ENCODE data around the gene GABRB2.
A peak's percentile ranks its signal among the peaks of the same experiment; 100 is the strongest.

GABRB2 gene

DNA sequence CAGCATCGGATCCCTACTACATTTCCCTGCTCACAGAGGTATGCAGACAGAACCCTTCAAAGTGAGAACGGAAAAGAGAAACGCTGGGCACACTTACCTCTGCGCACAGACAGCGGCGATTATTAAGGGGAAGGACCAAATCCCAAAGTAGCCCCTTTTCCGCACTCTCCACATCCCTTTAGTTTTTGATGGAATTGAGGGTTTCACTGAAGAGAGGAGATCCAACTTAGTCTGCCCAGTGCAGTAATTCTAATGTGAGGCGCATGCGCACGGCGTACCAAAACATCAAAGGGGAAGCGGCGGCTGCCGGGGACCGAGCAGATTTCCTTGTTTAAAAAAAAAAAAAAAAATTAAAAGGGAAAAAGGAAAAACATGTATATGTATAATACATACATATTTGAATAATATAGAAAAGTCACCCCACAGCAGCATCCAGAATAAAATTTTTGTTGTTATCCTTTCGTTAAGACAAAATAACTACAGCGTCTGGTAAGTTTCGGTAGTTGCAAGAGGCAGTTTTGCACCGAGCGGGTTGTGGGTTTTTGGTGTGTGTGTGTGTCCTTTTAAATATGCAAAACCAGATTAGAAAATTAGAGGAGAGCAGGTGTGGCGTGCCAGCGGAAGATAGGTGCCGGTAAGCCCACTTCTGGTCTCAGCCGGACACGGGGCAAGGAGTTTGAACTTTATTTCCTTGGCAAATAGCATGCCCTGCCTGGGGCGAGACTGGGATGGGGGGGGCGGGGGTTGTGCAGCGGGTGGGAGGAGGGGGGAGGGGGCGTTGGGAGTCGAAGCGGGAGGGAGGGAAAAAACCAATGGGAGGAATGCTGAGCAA lies at the start of gene GABRB2:
TSS of gene GABRB2 (minus strand) at position 256 of the 832 bp plus-strand sequence. CDS start at position 174, 82 bp downstream.
- Histone ChIP-seq H2AFZ (ENCODE audit: low read depth, low read length, severe bottlenecking) (peak within 1 kb of the TSS; percentile 97), H3K27me3 (ENCODE audit: low read length) (no peaks in the 10 kb centered on the region), H4K20me1 (ENCODE audit: low read depth, low read length) (no peaks in the 10 kb centered on the region), H3K79me2 (ENCODE audit: insufficient read depth, low read length) (no peaks in the 10 kb centered on the region), H3F3A (ENCODE audit: insufficient read depth) (no peaks in the 10 kb centered on the region), H3K4me3 (ENCODE audit: insufficient read depth, low read length, poor library complexity, severe bottlenecking) (peak within 1 kb of the TSS; percentile 94), H3K9me3 (ENCODE audit: insufficient read depth, low read length) (no peaks in the 10 kb centered on the region), H3K4me2 (ENCODE audit: low read depth, low read length, poor library complexity, severe bottlenecking) (peak within 1 kb of the TSS; percentile 57), H3K27ac (ENCODE audit: low read depth, low read length) (peak within 1 kb of the TSS; percentile 52), H3K36me3 (ENCODE audit: low read length) (no peaks in the 10 kb centered on the region), H3K9me2 (replicated peaks; ENCODE audit: insufficient read depth, low read length) (no peaks in the 10 kb centered on the region), H3K9ac (ENCODE audit: low read length) (peak within 1 kb of the TSS; percentile 60)
- TF ChIP-seq EZH2phosphoT487 (conservative IDR thresholded peaks at IDR 0.05; ENCODE audit: low read length), result no peak

DNA sequence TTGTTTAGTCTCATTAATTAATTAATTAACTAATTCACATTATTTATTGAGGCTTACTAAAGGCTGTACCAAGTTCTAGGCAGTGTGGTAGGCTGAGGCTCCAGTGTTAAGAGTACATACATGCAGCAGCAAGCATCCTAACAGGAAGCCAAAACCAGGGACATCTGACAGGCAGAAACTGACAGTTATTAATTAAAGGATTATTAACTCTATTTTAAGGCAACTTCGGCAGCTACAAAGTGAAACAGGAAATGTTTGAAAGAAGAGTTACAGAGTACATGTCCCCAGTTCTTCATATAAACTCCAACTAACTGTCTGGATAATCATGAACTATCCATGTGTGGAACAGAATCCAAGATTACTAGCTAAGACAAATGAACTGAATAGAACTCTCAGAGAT lies 39.3 kb upstream of the GABRB2 start:
- Histone ChIP-seq H4K20me1 (ENCODE audit: low read depth, low read length) (no peaks in the 10 kb centered on the region), H3K79me2 (ENCODE audit: insufficient read depth, low read length) (no peaks in the 10 kb centered on the region), H3K27me3 (ENCODE audit: low read length) (no peaks in the 10 kb centered on the region), H3K4me3 (ENCODE audit: insufficient read depth, low read length, poor library complexity, severe bottlenecking) (no peak overlapping the region), H3K4me2 (ENCODE audit: low read depth, low read length, poor library complexity, severe bottlenecking) (no peak overlapping the region), H3F3A (ENCODE audit: insufficient read depth) (no peaks in the 10 kb centered on the region), H3K9ac (ENCODE audit: low read length) (no peak overlapping the region), H2AFZ (ENCODE audit: low read depth, low read length, severe bottlenecking) (no peak overlapping the region), H3K9me3 (ENCODE audit: insufficient read depth, low read length) (no peaks in the 10 kb centered on the region), H3K9me2 (replicated peaks; ENCODE audit: insufficient read depth, low read length) (no peaks in the 10 kb centered on the region), H3K36me3 (ENCODE audit: low read length) (no peaks in the 10 kb centered on the region), H3K27ac (ENCODE audit: low read depth, low read length) (no peak overlapping the region)
- no peak for TF ChIP-seq EZH2phosphoT487 (conservative IDR thresholded peaks at IDR 0.05; ENCODE audit: low read length)

DNA sequence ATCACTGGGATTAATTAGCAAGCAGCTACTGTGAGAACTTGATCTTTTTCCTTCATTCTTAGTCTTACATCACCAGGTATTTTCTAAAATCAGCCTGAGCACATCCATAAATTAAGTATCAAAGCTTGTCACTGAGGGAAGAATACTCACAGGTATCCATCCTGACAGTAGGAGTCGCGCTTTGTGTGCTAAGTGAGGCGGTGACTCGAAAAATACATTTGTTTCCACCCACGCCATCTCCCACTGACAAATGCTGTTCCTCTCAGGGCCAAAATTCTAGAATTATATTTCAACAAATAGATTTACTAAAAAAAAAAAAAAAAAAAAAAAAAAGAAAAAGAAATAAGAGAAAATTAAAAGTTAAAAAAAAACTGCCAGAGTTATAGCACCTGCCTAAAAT lies 34.1 kb upstream of the GABRB2 start:
- Histone ChIP-seq H3K36me3 (ENCODE audit: low read length) (no peaks in the 10 kb centered on the region), H3K4me3 (ENCODE audit: insufficient read depth, low read length, poor library complexity, severe bottlenecking) (no peak overlapping the region), H3K4me2 (ENCODE audit: low read depth, low read length, poor library complexity, severe bottlenecking) (no peak overlapping the region), H2AFZ (ENCODE audit: low read depth, low read length, severe bottlenecking) (no peak overlapping the region), H3K27ac (ENCODE audit: low read depth, low read length) (no peak overlapping the region), H3K9ac (ENCODE audit: low read length) (no peak overlapping the region), H3K79me2 (ENCODE audit: insufficient read depth, low read length) (no peaks in the 10 kb centered on the region), H4K20me1 (ENCODE audit: low read depth, low read length) (no peaks in the 10 kb centered on the region), H3K9me2 (replicated peaks; ENCODE audit: insufficient read depth, low read length) (no peaks in the 10 kb centered on the region), H3F3A (ENCODE audit: insufficient read depth) (no peaks in the 10 kb centered on the region), H3K27me3 (ENCODE audit: low read length) (no peaks in the 10 kb centered on the region), H3K9me3 (ENCODE audit: insufficient read depth, low read length) (no peaks in the 10 kb centered on the region)
- TF ChIP-seq, protein P1, sequence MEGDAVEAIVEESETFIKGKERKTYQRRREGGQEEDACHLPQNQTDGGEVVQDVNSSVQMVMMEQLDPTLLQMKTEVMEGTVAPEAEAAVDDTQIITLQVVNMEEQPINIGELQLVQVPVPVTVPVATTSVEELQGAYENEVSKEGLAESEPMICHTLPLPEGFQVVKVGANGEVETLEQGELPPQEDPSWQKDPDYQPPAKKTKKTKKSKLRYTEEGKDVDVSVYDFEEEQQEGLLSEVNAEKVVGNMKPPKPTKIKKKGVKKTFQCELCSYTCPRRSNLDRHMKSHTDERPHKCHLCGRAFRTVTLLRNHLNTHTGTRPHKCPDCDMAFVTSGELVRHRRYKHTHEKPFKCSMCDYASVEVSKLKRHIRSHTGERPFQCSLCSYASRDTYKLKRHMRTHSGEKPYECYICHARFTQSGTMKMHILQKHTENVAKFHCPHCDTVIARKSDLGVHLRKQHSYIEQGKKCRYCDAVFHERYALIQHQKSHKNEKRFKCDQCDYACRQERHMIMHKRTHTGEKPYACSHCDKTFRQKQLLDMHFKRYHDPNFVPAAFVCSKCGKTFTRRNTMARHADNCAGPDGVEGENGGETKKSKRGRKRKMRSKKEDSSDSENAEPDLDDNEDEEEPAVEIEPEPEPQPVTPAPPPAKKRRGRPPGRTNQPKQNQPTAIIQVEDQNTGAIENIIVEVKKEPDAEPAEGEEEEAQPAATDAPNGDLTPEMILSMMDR (IDR thresholded peaks at IDR 0.05; ENCODE audit: insufficient read depth, low read length, poor library complexity, severe bottlenecking), result no peak
- no peak for TF ChIP-seq EZH2phosphoT487 (conservative IDR thresholded peaks at IDR 0.05; ENCODE audit: low read length)

DNA sequence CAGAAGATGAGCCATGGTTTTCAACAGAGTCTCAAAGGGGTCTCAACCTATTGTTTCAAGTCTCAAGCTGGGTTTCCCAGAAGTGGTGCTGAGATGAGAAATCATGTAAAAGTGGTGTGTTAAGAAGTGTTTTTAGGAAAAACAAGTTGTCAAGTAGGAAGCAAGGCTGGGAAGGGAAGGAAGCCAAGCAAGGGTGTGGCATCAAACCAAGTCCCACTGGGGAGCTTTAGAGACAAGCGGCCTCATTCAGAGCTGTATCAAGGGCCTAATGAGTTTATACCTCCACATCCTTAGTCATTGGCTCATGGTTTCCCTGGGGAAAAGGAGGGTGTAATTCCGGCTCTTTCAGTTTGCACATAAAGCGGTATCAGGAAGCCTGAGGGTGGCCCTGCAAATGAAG lies 26.4 kb upstream of the GABRB2 start:
- Histone ChIP-seq H3K36me3 (ENCODE audit: low read length) (no peaks in the 10 kb centered on the region), H3F3A (ENCODE audit: insufficient read depth) (no peaks in the 10 kb centered on the region), H4K20me1 (ENCODE audit: low read depth, low read length) (no peaks in the 10 kb centered on the region)

More for the DNA sequence above, 26.4 kb upstream of the GABRB2 start:
- no peaks in the 10 kb centered on the region for H3K9me3 ChIP-seq (ENCODE audit: insufficient read depth, low read length)
- H3K27ac ChIP-seq (ENCODE audit: low read depth, low read length), result no peak overlapping the region
- no peak overlapping the region for H2AFZ ChIP-seq (ENCODE audit: low read depth, low read length, severe bottlenecking)
- H3K79me2 ChIP-seq (ENCODE audit: insufficient read depth, low read length), result no peaks in the 10 kb centered on the region
- no peak overlapping the region for H3K9ac ChIP-seq (ENCODE audit: low read length)
- H3K9me2 ChIP-seq (replicated peaks; ENCODE audit: insufficient read depth, low read length), result no peaks in the 10 kb centered on the region
- H3K4me3 ChIP-seq (ENCODE audit: insufficient read depth, low read length, poor library complexity, severe bottlenecking), result no peak overlapping the region
- TF ChIP-seq, protein P1 (IDR thresholded peaks at IDR 0.05; ENCODE audit: insufficient read depth, low read length, poor library complexity, severe bottlenecking), result no peak
- TF ChIP-seq EZH2phosphoT487 (conservative IDR thresholded peaks at IDR 0.05; ENCODE audit: low read length), result no peak
- no peak overlapping the region for H3K4me2 ChIP-seq (ENCODE audit: low read depth, low read length, poor library complexity, severe bottlenecking)
- H3K27me3 ChIP-seq (ENCODE audit: low read length), result no peaks in the 10 kb centered on the region

All from SU-DHL-6 (cell line).